ENCODE data around the gene NCCRP1. TPM values are rescaled to one million over a fixed set of nuclear protein-coding genes. Genes with fewer than 3 reads are reported as not detected.
A peak's percentile ranks its signal among the peaks of the same experiment; 100 is the strongest.

NCCRP1 gene
- total and polyA plus RNA-seq, 4 donors = 0.05 to 0.97 (median 0.17) TPM

DNA sequence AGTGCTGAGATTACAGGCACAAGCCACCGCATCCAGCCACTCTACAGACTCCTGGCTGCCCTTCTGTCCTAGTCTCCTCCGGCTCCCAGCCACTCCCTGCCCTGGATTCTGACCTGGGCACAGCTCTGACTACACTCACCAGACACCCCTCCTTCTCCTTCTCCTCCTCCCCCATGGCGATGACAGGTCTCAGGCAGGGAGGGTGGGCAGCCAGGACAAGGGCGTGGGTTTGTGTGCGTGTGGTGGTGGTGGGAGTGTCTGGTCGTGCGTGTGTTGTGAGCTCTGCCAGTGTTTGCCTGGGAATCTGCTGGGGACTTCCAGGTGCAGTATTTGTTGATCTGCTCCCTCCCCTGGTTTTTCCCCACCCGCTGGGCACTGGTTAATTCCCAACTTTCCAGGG is 3.0 kb upstream of the NCCRP1 start:
- no peak overlapping the region for H3K4me3 ChIP-seq
- H3K9ac ChIP-seq (ENCODE audit: insufficient read depth in 1 of 2, low read length in 2 of 2) = no peak overlapping the region
- H3K27me3 ChIP-seq (ENCODE audit: control insufficient read depth in 3 of 3, insufficient read depth in 3 of 3, low read length in 2 of 3) = peaks cover 0 to 23% (median 14%) of the 10 kb centered on the region in 3 donors
- ATAC-seq (ENCODE audit: insufficient read depth, low FRiP score) = no peak
- peaks cover 0 to 3% (median 0%) of the 10 kb centered on the region in 5 donors for H3K4me1 ChIP-seq (ENCODE audit: control insufficient read depth in 5 of 5, insufficient read depth in 5 of 5, low read length in 5 of 5)
- TF ChIP-seq, protein P1, sequence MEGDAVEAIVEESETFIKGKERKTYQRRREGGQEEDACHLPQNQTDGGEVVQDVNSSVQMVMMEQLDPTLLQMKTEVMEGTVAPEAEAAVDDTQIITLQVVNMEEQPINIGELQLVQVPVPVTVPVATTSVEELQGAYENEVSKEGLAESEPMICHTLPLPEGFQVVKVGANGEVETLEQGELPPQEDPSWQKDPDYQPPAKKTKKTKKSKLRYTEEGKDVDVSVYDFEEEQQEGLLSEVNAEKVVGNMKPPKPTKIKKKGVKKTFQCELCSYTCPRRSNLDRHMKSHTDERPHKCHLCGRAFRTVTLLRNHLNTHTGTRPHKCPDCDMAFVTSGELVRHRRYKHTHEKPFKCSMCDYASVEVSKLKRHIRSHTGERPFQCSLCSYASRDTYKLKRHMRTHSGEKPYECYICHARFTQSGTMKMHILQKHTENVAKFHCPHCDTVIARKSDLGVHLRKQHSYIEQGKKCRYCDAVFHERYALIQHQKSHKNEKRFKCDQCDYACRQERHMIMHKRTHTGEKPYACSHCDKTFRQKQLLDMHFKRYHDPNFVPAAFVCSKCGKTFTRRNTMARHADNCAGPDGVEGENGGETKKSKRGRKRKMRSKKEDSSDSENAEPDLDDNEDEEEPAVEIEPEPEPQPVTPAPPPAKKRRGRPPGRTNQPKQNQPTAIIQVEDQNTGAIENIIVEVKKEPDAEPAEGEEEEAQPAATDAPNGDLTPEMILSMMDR (IDR thresholded peaks at IDR 0.05; ENCODE audit: control extremely low read depth, extremely low read depth) = no peak
- 27 to 76% methylated on average over 8 of the region's 8 CpGs for WGBS, 2 donors
- H3K9me3 ChIP-seq (ENCODE audit: control insufficient read depth in 4 of 4, insufficient read depth in 3 of 4, low read length in 3 of 4) = no peaks in the 10 kb centered on the region
- no peak for DNase-seq
- no peaks in the 10 kb centered on the region for H3K36me3 ChIP-seq (ENCODE audit: control insufficient read depth in 4 of 4, insufficient read depth in 4 of 4, low read length in 4 of 4)
- no peak overlapping the region for H3K27ac ChIP-seq (ENCODE audit: low read depth in 1 of 2, low read length in 1 of 2)

- H3K27me3 ChIP-seq (ENCODE audit: control insufficient read depth in 3 of 3, insufficient read depth in 3 of 3, low read length in 2 of 3) = peaks cover 0 to 24% (median 14%) of the 10 kb centered on the region in 3 donors
- 52 to 53% methylated on average over 9 of the region's 9 CpGs for WGBS, 2 donors
These were observed 1.8 kb upstream of the NCCRP1 start for GRCh38 chr19:39194832-39195542.

GRCh38 chr19:39195755-39196154 is 1.0 kb upstream of the NCCRP1 start:
- Histone ChIP-seq H3K4me3 (no peak overlapping the region), H3K9me3 (ENCODE audit: control insufficient read depth in 4 of 4, insufficient read depth in 3 of 4, low read length in 3 of 4) (no peaks in the 10 kb centered on the region), H3K9ac (ENCODE audit: insufficient read depth in 1 of 2, low read length in 2 of 2) (no peak overlapping the region), H3K36me3 (ENCODE audit: control insufficient read depth in 4 of 4, insufficient read depth in 4 of 4, low read length in 4 of 4) (no peaks in the 10 kb centered on the region), H3K4me1 (ENCODE audit: control insufficient read depth in 5 of 5, insufficient read depth in 5 of 5, low read length in 5 of 5) (peaks cover 0 to 3% (median 0%) of the 10 kb centered on the region in 5 donors), H3K27ac (ENCODE audit: low read depth in 1 of 2, low read length in 1 of 2) (no peak overlapping the region), H3K27me3 (ENCODE audit: control insufficient read depth in 3 of 3, insufficient read depth in 3 of 3, low read length in 2 of 3) (peaks cover 0 to 24% (median 14%) of the 10 kb centered on the region in 3 donors)
- WGBS, 2 donors = 31 to 39% methylated on average over 9 of the region's 9 CpGs
- no peak for ATAC-seq (ENCODE audit: insufficient read depth, low FRiP score)
- DNase-seq = peak in 1 of 3 donors; percentile 21
- TF ChIP-seq, protein P1 (IDR thresholded peaks at IDR 0.05; ENCODE audit: control extremely low read depth, extremely low read depth) = no peak

More at GRCh38 chr19:39194832-39195542, 1.8 kb upstream of the NCCRP1 start:
- DNase-seq (peak in 1 of 3 donors; percentile 21), ATAC-seq (ENCODE audit: insufficient read depth, low FRiP score) (no peak)
- no peaks in the 10 kb centered on the region for H3K9me3 ChIP-seq (ENCODE audit: control insufficient read depth in 4 of 4, insufficient read depth in 3 of 4, low read length in 3 of 4)
- peaks cover 0 to 3% (median 0%) of the 10 kb centered on the region in 5 donors for H3K4me1 ChIP-seq (ENCODE audit: control insufficient read depth in 5 of 5, insufficient read depth in 5 of 5, low read length in 5 of 5)
- H3K4me3 ChIP-seq = no peak overlapping the region
- H3K9ac ChIP-seq (ENCODE audit: insufficient read depth in 1 of 2, low read length in 2 of 2) = no peak overlapping the region
- H3K36me3 ChIP-seq (ENCODE audit: control insufficient read depth in 4 of 4, insufficient read depth in 4 of 4, low read length in 4 of 4) = no peaks in the 10 kb centered on the region
- TF ChIP-seq, protein P1 (IDR thresholded peaks at IDR 0.05; ENCODE audit: control extremely low read depth, extremely low read depth) = no peak
- H3K27ac ChIP-seq (ENCODE audit: low read depth in 1 of 2, low read length in 1 of 2) = no peak overlapping the region
